RWPE2 (cell line): ENCODE measurements around the gene TMEM207.

Experiments used
- ATAC-seq: fragments of 200-7000 bp; cut with Tn5 transposase; 3 replicates; pipeline ENCODE4 v1.9.1; 2021; ENCODE audit warnings: low read depth
- DNase-seq: peaks from one replicate; pipeline ENCODE4 v3.0.0-alpha.2; 2020; ENCODE audit warnings: low spot score
- H3K27ac ChIP-seq: fragments of 450-650 bp; 2 replicates; pipeline ENCODE4 v1.5.1; 2017; ENCODE audit warnings: mild to moderate bottlenecking; ENCODE audit not compliant: poor library complexity, severe bottlenecking
- H3K27me3 ChIP-seq: fragments of 250-450 bp; sonication (Bioruptor Pico); 2 replicates; pipeline ENCODE4 v1.5.1; 2021; ENCODE audit warnings: mild to moderate bottlenecking, moderate library complexity; ENCODE audit not compliant: insufficient read depth, poor library complexity, severe bottlenecking
- H3K36me3 ChIP-seq: fragments of 250-450 bp; sonication (Bioruptor Pico); 2 replicates; pipeline ENCODE4 v1.5.1; 2020; ENCODE audit warnings: low read depth, mild to moderate bottlenecking, moderate library complexity
- H3K4me1 ChIP-seq: fragments of 250-450 bp; sonication (Bioruptor Pico); 2 replicates; pipeline ENCODE4 v1.5.1; 2021; ENCODE audit warnings: mild to moderate bottlenecking, moderate library complexity; ENCODE audit not compliant: insufficient read depth, poor library complexity, severe bottlenecking
- H3K4me3 ChIP-seq: fragments of 250-450 bp; sonication (Bioruptor Pico); 2 replicates; pipeline ENCODE4 v1.5.1; 2021; ENCODE audit warnings: mild to moderate bottlenecking, moderate library complexity; ENCODE audit not compliant: severe bottlenecking
- H3K9me3 ChIP-seq: fragments of 250-450 bp; sonication (Bioruptor Pico); 2 replicates; pipeline ENCODE4 v1.5.1; 2021; ENCODE audit warnings: mild to moderate bottlenecking, moderate library complexity; ENCODE audit not compliant: severe bottlenecking
- CTCF ChIP-seq: fragments of 450-650 bp; IDR thresholded peaks from one replicate; pipeline ENCODE4 v1.5.1; 2017; ENCODE audit warnings: mild to moderate bottlenecking, moderate library complexity; ENCODE audit not compliant: poor library complexity, severe bottlenecking

TMEM207 gene

DNA sequence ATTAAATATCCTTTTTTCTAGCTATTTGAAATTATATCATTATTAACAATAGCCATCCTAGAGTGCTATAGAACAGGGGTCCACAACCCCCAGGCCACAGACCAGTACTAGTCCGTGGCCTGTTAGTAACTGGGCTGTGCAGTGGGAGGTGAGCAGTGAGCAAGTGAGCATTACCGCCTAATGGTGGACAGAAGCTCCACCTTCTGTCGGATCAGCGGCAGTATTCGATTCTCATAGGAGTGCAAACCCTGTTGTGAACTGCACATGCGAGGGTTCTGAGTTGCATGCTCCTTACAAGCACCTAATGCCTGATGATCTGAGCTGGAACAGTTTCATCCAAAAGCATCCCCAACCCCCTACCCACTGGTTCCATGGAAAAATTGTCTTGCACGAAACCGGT lies 50.0 kb downstream of the TMEM207 start:
- DNase-seq (no peak), ATAC-seq (no peak)
- Histone ChIP-seq H3K27me3 (no peaks in the 10 kb centered on the region), H3K4me3 (no peak overlapping the region), H3K27ac (no peak overlapping the region), H3K9me3 (no peaks in the 10 kb centered on the region), H3K4me1 (no peaks in the 10 kb centered on the region), H3K36me3 (no peaks in the 10 kb centered on the region)
- TF ChIP-seq CTCF: no peak

DNA sequence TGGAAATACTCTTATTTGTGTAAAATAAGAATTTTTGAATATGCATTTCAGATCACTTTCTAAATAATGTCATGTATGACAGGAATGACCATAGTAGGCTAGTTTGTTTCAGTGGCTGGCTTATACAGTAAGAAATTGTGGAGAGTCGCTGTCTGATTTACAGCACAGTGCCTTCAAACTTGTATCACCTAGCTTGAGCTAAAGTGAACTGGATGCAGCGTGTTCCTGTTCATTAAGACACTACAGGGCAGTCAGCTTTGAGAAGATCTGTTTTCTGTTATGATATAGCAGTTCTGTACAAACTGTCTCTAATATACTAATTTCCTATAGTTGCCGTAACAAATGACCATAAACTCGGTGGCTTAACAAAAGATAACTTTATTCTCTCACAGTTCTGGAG lies 51.8 kb downstream of the TMEM207 start:
- Histone ChIP-seq H3K9me3 (no peaks in the 10 kb centered on the region), H3K4me3 (no peak overlapping the region), H3K27me3 (no peaks in the 10 kb centered on the region), H3K36me3 (no peaks in the 10 kb centered on the region), H3K27ac (no peak overlapping the region), H3K4me1 (no peaks in the 10 kb centered on the region)
- ATAC-seq (no peak), DNase-seq (no peak)
- no peak for TF ChIP-seq CTCF

DNA sequence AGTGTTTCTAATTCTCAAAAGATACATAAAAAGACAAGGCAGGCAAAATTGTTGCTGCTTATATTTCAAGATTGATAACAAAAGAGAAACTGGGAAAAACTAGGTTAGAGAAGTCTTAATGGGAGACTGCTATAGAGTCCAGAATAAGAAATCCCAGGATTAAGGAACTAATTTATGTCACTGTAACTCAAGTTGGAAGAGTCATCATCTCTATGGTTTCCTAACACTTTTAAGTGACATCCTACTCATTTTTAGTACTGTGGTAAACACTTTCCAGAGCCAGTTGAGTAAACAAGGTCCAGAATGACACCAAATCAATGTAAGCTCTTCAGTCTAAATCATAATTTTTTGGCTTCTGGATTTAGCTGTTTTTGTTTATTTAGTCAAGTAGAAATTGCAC lies 53.7 kb downstream of the TMEM207 start:
- no peak for TF ChIP-seq CTCF
- Histone ChIP-seq H3K27ac (no peak overlapping the region), H3K36me3 (no peaks in the 10 kb centered on the region), H3K9me3 (no peaks in the 10 kb centered on the region), H3K4me3 (no peak overlapping the region), H3K27me3 (no peaks in the 10 kb centered on the region), H3K4me1 (no peaks in the 10 kb centered on the region)
- DNase-seq (no peak), ATAC-seq (no peak)

DNA sequence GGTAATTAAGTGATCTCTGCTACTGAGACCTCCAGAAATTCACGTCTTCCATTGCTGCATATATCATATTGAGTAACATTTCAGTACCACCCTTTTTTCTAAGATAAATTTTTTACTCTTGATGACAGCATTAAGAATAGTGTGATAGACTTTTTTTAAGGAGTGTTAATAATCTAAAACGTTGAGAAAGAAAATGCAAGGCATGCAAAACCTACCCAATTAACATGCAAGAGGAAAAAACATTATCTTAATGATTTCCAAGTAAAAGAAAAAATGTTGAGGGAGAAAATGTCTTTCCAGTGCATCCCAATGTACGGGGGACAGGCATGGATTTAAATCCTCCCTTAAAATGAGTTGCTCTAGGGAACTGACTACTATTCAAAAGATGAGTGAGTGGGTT lies 61.0 kb downstream of the TMEM207 start:
- no peaks in the 10 kb centered on the region for H3K27me3 ChIP-seq
- TF ChIP-seq CTCF: no peak
- H3K9me3 ChIP-seq: no peaks in the 10 kb centered on the region
- no peaks in the 10 kb centered on the region for H3K36me3 ChIP-seq
- no peak overlapping the region for H3K4me3 ChIP-seq
- no peak overlapping the region for H3K27ac ChIP-seq
- ATAC-seq (no peak), DNase-seq (no peak)
- H3K4me1 ChIP-seq: peaks cover 17% of the 10 kb centered on the region

DNA sequence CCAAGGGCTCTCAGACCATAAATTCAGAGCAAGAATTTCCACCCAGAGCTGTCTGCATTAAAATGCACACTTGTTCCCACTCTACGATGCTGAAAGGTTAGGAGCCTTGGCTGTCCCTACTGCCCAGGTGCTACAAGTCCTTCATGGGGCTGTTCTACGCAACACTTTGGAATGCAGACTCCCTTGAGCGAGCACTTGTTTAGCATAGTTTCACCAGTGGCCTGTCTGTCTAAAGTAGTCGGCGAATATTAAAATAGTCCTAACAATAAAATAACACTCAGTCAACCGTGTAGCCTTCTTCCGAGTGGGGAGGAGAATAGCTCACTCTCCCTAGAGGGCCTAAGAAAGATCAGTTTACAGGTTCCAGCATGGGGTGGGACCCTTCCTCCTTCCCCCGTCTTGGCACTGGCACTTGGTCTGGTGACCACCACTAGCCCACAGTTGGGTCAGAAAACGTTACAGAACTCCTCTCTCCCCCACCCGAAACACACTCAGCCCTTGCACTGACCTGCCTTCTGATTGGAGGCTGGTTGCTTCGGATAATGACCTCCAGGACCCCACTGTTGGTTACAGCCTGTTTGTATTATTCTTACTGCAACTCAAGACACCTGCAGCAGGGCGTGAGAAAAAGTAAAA lies 62.0 kb downstream of the TMEM207 start, which contains the start of gene CLDN16:
Gene CLDN16, plus strand, starts transcription at position 586 of the 636 bp plus-strand sequence. CDS start 167 bp downstream, outside the sequence.
- Histone ChIP-seq H3K36me3 (no peaks in the 10 kb centered on the region), H3K27ac (peak within 1 kb of the TSS; percentile 85), H3K4me3 (no peak within 1 kb of the TSS), H3K4me1 (peaks cover 20% of the 10 kb centered on the region), H3K27me3 (no peaks in the 10 kb centered on the region), H3K9me3 (no peaks in the 10 kb centered on the region)
- no peak for ATAC-seq
- no peak for DNase-seq
- no peak for TF ChIP-seq CTCF
